T-helper 1 cell treated with Interleukin-12 subunit alpha and Interleukin-12 subunit beta and Interleukin-4 antibody, amounts not matched to agents 30 μg/mL and 1 μg/mL, for 36 hours (primary cell): ENCODE measurements around the gene CFAP410.
"Not testable (repeated sequence)": the region's sequence is repeated elsewhere in the genome, so short reads cannot be mapped to it uniquely, and the experiment has no call there.

Source experiments
- H3K27ac Mint-ChIP-seq: one replicate; pipeline ENCODE4 v1.8.0; 2021; ENCODE audit warnings: mild to moderate bottlenecking, mixed read lengths
- H3K27me3 Mint-ChIP-seq: one replicate; pipeline ENCODE4 v1.8.0; 2021; ENCODE audit warnings: low read depth, mixed read lengths
- H3K36me3 Mint-ChIP-seq: one replicate; pipeline ENCODE4 v1.8.0; 2021; ENCODE audit warnings: low read depth, mixed read lengths
- H3K4me1 Mint-ChIP-seq: one replicate; pipeline ENCODE4 v1.8.0; 2021; ENCODE audit warnings: low read depth, mixed read lengths
- H3K4me3 Mint-ChIP-seq: one replicate; pipeline ENCODE4 v1.8.0; 2021; ENCODE audit warnings: mild to moderate bottlenecking, moderate library complexity, mixed read lengths
- H3K9me3 Mint-ChIP-seq: one replicate; pipeline ENCODE4 v1.8.0; 2021; ENCODE audit warnings: mixed read lengths

Gene CFAP410

DNA sequence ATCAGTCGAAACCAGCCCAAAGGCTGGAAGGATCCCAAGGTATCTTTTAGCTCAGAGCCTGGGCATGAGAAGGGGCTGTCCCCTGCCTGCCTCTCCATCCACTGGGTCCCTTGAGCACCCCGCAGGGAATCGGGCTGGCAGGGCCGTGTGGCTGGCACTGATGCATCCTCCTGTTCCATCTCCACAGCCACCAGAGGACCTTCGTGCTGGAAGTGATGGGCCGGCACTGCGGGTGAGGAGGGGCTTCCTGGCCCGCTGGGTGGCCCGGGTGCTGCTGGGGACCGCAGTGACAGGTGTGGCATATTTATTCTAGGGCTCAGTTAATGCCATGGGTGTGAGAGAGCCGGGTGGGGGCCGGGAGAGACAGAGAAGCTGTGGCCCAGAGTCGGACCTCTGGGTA lies 25.7 kb downstream of the CFAP410 start:
- Mint-ChIP-seq H3K9me3 (no peaks in the 10 kb centered on the region), H3K4me1 (no peaks in the 10 kb centered on the region), H3K27me3 (no peaks in the 10 kb centered on the region), H3K27ac (no peak overlapping the region), H3K36me3 (peaks cover 13% of the 10 kb centered on the region), H3K4me3 (no peak overlapping the region)

DNA sequence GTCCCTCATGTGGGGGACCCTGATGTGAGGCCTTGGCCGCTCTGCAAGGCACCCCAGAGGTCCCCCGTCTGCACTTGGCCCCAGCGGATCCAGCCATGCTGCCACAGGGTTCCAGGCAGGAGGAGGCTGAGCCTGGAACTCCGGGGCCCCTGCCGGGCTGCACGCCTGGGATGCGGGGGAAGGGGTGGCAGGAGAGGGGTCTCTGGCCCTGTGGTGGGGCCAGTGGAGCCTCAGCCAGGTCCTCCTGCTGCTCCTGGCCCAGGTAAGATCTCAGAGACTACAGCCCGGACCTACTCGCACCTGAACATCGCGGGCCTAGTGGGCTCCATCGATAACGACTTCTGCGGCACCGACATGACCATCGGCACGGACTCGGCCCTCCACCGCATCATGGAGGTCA lies 26.5 kb downstream of the CFAP410 start:
- Mint-ChIP-seq H3K27me3 (no peaks in the 10 kb centered on the region), H3K4me3 (no peak overlapping the region), H3K36me3 (peaks cover 17% of the 10 kb centered on the region), H3K9me3 (no peaks in the 10 kb centered on the region), H3K27ac (no peak overlapping the region), H3K4me1 (no peaks in the 10 kb centered on the region)

DNA sequence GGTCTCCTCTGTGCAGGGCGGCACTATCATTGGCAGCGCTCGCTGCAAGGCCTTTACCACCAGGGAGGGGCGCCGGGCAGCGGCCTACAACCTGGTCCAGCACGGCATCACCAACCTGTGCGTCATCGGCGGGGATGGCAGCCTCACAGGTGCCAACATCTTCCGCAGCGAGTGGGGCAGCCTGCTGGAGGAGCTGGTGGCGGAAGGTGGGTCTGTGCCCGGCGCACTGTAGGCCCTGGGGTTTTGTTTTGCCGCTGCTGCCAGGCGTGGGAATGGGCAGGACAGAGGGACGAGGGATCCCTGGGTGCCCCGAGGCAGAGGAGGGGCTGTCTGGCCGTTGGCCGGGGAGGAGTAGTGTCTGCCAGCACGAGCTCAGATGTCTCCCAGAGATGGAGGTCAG lies 27.1 kb downstream of the CFAP410 start:
- Mint-ChIP-seq H3K9me3 (no peaks in the 10 kb centered on the region), H3K27me3 (no peaks in the 10 kb centered on the region), H3K27ac (no peak overlapping the region), H3K4me1 (no peaks in the 10 kb centered on the region), H3K4me3 (no peak overlapping the region), H3K36me3 (peaks cover 18% of the 10 kb centered on the region)

DNA sequence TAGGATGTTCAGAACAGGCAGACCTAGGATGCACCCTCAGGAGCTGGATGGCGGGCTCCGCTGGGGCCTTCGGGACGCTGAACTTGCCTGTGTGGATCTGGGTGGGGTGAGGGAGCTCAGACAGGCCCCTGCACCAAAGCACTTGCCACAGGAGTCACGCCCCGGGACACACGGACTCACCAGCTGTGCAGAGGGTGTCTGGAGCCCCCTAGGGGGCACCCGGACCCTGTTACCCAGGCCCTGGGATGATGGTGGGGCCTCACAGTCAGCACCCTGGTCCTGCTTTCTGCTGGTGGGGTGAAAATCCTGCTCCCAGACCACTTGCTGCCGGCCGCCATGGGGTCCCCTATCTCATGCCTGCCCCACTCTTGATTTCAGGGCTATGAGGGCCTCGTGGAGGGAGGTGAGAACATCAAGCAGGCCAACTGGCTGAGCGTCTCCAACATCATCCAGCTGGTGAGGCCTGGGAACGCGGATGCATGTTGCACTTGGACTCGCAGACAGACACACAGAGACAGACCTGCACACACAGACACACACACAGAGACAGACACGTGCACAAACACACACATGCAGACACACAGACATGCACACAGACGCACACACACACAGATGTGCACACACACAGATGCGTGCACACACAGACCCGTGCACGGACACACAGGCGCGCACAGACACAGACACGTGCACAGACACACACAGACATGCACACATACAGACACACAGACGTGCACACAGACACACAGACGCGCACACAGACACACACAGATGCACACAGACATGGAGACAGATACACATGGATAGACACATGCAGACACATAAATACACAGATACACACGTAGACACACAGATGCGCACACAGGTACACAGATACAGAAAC lies 28.3 kb downstream of the CFAP410 start:
- no peaks in the 10 kb centered on the region for H3K9me3 Mint-ChIP-seq
- H3K36me3 Mint-ChIP-seq = peaks cover 14% of the 10 kb centered on the region
- no peaks in the 10 kb centered on the region for H3K4me1 Mint-ChIP-seq
- no peaks in the 10 kb centered on the region for H3K27me3 Mint-ChIP-seq
- H3K27ac Mint-ChIP-seq = no peak overlapping the region
- H3K4me3 Mint-ChIP-seq = no peak overlapping the region

DNA sequence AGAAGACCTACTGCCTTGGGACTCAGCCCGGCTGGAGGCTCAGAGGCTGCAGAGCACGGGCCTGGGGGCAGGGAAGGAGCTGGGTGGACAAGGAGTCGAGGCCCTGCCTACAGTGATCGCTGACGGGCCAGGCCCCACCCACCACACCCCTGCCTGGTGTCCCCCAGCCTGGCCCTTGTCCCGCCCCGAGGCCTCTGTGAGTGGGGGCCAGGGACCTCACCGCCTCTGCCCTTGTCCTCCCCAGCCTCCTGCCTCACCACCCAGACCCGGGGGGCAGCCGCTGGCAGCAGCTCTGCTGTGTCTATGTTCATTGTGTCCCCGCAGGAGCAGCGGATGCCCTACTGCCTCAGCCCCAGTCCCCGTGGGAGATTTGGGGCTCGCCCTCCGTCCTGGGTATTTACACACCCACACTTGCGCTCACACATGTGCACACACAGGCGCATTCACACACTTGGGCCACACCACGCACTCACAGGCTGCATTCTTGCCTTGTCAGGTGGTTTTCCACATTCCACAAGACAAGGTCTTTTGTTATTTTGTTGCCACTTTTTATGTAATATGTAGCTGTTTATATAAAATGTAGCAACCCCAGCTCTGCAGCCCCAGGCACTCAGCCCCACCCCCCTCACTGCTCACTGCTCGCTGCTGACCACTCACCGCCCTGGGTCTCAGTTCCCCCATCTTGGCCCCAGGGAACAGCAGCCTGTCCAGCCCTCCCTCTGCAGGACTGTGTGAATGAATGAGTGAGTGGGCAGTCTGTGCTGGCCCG lies 32.1 kb downstream of the CFAP410 start:
- no peaks in the 10 kb centered on the region for H3K27me3 Mint-ChIP-seq
- H3K36me3 Mint-ChIP-seq = peaks cover 20% of the 10 kb centered on the region
- peaks cover 15% of the 10 kb centered on the region for H3K4me1 Mint-ChIP-seq
- H3K4me3 Mint-ChIP-seq = no peak overlapping the region
- no peaks in the 10 kb centered on the region for H3K9me3 Mint-ChIP-seq
- H3K27ac Mint-ChIP-seq = peak overlapping the region; percentile 52

DNA sequence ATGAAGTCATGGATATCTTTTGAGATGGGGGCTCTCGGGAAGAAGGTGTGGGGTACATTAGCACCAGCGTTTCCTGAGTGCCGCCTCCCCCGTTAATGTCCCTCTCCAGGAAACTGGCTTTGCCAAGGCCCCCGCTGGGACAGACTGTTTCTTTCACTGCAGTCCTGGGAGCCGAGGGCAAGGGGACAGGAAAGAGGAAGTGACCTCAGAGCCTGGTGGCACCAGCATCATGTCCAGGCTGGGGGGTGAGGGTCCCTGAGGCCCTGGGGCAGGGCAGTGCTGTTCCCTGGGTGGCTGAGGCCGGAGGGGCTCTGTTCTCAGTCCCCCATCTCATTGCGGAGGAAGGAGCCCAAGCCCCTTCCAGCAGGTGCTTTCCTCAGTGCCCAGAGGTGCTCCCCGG lies 33.5 kb downstream of the CFAP410 start:
- H3K36me3 Mint-ChIP-seq = peaks cover 15% of the 10 kb centered on the region
- peaks cover 22% of the 10 kb centered on the region for H3K4me1 Mint-ChIP-seq
- H3K9me3 Mint-ChIP-seq = no peaks in the 10 kb centered on the region
- H3K27me3 Mint-ChIP-seq = no peaks in the 10 kb centered on the region
- H3K4me3 Mint-ChIP-seq = no peak overlapping the region
- no peak overlapping the region for H3K27ac Mint-ChIP-seq

DNA sequence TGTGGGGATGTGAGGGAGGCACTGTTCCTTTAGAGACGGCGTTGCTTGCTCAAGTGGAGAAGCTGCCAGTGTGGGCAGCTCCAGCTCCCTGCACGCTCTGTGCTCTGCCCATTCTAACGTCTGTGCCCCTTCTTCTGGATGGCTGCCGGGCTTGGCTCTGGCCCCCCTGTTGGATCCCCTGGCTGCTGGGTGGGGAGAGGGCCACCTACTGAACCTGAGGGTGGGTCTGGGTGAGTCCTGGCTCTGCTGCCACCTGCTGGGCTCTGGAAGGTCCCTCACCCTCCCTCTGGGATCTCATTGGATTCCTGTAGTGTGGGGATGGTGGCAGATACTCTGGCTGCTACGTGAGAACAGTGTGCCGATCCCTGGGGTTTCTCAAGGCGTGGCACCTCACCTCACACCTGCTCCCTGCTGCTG lies 34.3 kb downstream of the CFAP410 start:
- Mint-ChIP-seq H3K36me3 (peaks cover 15% of the 10 kb centered on the region), H3K4me1 (peaks cover 22% of the 10 kb centered on the region), H3K27me3 (no peaks in the 10 kb centered on the region), H3K9me3 (no peaks in the 10 kb centered on the region), H3K27ac (peak overlapping the region; percentile 58), H3K4me3 (no peak overlapping the region)

DNA sequence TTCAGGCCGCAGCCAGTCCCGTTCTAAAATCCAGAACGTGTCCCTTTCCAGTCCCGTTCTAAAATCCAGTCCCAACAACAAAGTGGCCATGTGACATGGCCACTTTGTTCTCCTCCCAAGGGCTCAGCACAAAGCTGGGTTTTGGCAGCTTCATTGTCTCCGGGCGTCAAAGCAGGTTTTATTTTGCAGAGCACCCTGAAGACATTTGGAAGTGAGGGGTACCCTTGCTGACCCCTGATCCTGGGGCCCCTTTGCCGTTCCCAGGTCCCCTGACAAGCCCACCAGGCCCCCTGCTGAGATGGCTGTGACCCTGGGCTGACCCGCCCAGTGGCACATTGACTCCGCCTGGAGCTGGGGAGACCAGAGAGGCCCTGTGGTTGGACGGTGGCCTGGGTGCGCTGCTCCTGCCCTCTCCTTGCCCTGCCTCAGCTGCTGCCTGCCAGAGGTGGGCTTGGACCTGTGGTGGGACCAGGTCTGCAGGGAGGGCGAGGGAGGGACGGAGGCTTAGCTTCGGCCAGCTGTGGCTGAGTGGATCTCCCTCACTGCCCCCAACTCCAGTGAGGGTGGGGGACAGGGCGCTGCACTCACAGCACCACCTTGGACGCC lies 35.1 kb downstream of the CFAP410 start:
- no peak overlapping the region for H3K4me3 Mint-ChIP-seq
- H3K27ac Mint-ChIP-seq = no peak overlapping the region
- H3K4me1 Mint-ChIP-seq = peaks cover 25% of the 10 kb centered on the region
- H3K27me3 Mint-ChIP-seq = no peaks in the 10 kb centered on the region
- H3K9me3 Mint-ChIP-seq = no peaks in the 10 kb centered on the region
- H3K36me3 Mint-ChIP-seq = peaks cover 15% of the 10 kb centered on the region

DNA sequence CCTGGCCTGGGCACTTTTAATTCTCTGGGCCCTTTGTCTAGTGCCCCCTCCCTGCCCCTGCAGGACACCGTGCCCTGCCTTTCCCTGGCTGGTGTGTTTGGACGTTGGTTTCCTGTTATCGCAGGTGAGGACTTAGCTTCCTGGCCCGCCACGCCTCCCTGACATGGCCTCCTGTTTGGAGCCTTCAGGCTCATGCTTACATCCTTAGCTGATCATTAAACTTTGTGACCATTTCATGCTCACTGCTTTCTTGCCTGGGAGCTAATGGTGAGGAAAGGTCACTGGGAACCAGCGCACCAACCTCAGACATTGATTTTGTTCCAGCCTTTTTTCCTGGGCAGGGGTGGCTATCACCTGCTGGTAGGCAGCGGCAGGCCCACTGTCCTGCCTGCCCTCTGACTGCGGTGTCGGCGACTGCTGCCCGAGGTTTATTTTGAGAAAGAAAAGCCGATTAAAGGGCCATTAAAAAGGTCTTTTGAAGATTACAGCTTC lies 35.7 kb downstream of the CFAP410 start:
- Mint-ChIP-seq H3K9me3 (no peaks in the 10 kb centered on the region), H3K4me1 (peaks cover 29% of the 10 kb centered on the region), H3K27me3 (no peaks in the 10 kb centered on the region), H3K27ac (peak overlapping the region; percentile 67), H3K4me3 (peak overlapping the region; percentile 73), H3K36me3 (peaks cover 13% of the 10 kb centered on the region)

DNA sequence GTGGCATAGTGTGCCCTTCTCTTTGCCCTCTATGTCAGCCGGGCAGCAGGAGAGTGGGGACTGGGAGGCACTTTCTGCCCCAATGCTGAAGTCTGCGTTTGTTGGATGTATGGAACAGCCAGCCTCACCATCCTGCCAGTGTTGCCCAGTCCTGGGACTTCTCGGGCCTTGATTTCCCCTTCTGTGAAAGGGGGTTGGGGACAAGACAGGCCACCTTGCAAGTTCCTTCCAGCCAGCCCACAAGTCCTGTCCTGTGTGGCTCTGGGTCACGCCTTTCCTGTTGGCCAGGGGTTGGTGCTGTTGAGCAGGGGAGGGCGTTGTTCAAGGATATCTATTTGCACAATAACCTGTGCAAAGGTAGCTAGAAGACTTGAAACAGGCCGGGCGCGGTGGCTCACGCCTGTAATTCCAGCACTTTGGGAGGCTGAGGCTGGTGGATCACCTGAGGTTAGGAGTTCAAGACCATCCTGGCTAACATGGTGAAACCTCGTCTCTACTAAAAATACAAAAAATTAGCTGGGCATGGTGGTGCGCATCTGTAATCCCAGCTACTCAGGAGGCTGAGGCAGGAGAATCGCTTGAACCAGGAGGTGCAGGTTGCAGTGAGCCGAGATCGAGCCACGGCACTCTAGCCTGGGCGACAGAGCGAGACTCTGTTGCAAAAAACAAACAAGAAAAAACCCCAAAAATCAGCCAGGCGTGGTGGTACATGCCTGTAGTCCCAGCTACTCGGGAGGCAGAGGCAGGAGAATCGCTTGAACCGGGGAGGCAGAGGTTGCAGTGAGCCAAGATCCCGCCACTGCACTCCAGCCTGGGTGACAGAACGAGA lies 36.4 kb downstream of the CFAP410 start:
- Mint-ChIP-seq H3K4me3 (peak overlapping the region; percentile 57), H3K27ac (peak overlapping the region; percentile 15), H3K4me1 (peaks cover 36% of the 10 kb centered on the region)
- H3K27me3 Mint-ChIP-seq, H3K36me3 Mint-ChIP-seq, H3K9me3 Mint-ChIP-seq: not testable (repeated sequence)

DNA sequence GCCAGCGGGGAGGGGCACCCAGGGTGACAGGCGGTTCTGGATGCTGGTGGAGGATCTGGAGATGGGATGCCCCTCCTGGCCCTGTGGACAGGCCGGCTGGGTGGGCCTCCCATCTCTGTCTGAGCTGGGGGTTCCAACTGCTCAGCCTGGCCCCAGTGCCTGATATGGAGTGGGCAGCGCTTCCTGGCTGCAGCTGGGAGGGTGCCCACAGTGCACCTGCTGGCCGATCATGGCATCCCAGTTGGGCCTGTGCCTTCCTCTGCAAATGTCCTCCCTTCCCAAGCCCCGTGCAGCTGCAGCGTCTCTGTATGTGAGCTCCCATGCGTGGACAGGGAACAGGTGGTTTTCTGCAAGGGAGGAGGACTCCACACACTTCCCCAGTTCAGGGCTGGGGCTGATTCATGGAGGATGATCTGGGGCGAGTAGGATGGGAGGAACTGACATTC lies 37.2 kb downstream of the CFAP410 start:
- H3K9me3 Mint-ChIP-seq = no peaks in the 10 kb centered on the region
- peaks cover 8% of the 10 kb centered on the region for H3K36me3 Mint-ChIP-seq
- peak overlapping the region; percentile 57 for H3K4me3 Mint-ChIP-seq
- no peaks in the 10 kb centered on the region for H3K27me3 Mint-ChIP-seq
- H3K27ac Mint-ChIP-seq = no peak overlapping the region
- H3K4me1 Mint-ChIP-seq = peaks cover 38% of the 10 kb centered on the region

DNA sequence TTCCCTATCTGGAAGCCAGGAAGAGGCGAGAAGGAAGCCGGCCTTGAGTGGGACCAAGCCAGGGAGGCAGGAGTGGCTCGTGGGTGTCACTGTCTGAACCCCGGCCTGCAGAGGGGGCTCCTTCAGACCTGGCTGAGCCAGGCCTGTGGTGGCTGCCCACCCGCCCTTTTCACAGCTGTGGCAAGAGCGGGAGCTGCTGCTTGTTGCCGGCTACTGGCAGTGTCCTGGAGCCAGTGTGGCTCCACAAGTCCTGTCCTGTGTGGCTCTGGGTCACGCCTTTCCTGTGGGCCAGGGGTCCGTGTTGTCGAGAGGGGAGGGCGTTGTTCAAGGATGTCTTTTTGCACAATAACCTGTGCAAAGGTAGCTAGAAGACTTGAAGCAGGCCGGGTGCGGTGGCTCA lies 38.0 kb downstream of the CFAP410 start:
- Mint-ChIP-seq H3K36me3 (peaks cover 8% of the 10 kb centered on the region), H3K4me1 (peaks cover 38% of the 10 kb centered on the region), H3K9me3 (no peaks in the 10 kb centered on the region), H3K27ac (no peak overlapping the region), H3K27me3 (no peaks in the 10 kb centered on the region), H3K4me3 (peak overlapping the region; percentile 82)

DNA sequence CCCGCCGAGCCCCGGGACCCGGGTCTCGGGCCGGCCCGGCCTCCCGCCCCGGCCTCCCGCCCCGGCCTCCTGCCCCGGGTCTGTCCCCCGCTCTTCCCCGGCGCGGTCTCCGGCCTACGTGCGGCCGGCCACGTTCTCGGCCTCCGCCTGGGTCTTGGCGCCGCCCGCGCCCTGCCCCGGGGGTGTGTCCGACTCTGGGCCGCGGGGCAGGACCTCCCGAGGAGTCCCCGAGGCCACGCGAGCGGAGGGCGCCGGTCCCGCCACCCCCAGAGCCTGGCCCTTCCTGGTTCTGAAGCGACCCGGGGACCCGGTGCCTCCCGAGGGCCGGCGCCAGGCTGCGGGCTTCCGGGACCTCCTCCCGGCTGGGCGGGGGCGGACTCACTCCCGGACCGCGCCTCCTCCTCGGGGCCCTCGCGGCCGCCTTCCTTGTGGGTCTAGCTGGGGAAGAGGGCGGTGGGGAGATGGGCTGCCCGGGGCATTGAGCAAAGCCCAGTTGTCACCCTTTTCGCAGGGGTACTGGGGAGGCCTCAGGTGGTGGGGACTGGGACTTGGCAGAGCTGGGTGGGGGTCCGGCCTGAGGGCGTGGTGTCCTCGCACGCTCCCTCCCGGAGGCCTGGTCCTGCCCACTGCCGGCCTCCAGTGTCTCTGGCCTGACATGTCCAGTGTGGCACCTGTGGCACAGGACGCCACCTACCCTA lies 38.8 kb downstream of the CFAP410 start:
- Mint-ChIP-seq H3K4me3 (peak overlapping the region; percentile 82), H3K4me1 (peaks cover 39% of the 10 kb centered on the region), H3K27me3 (no peaks in the 10 kb centered on the region), H3K9me3 (no peaks in the 10 kb centered on the region), H3K27ac (peak overlapping the region; percentile 72), H3K36me3 (peaks cover 8% of the 10 kb centered on the region)
